NT2/D1 (cell line): ENCODE results near the gene MFSD6.

ENCODE experiments used
- DNase-seq: peaks from one replicate; pipeline ENCODE4 v3.0.0-alpha.2; 2011; ENCODE audit warnings: low read depth, low spot score
- H3K27me3 ChIP-seq: 2 replicates; pipeline ENCODE4 v1.6.0; 2011; ENCODE audit warnings: mild to moderate bottlenecking; ENCODE audit not compliant: insufficient read length, insufficient read depth
- H3K36me3 ChIP-seq: 2 replicates; pipeline ENCODE4 v1.6.1; 2011; ENCODE audit warnings: mild to moderate bottlenecking, low read length, mixed read lengths; ENCODE audit not compliant: insufficient read depth, insufficient read length
- H3K4me1 ChIP-seq: 2 replicates; pipeline ENCODE4 v1.5.1; 2011; ENCODE audit not compliant: insufficient read depth, insufficient read length
- H3K4me3 ChIP-seq: 2 replicates; pipeline ENCODE4 v1.5.1; 2011; ENCODE audit warnings: low read depth; ENCODE audit not compliant: insufficient read length
- H3K9ac ChIP-seq: 2 replicates; pipeline ENCODE4 v1.6.0; 2011; ENCODE audit warnings: low read depth; ENCODE audit not compliant: insufficient read length
- H3K9me3 ChIP-seq: 2 replicates; pipeline ENCODE4 v1.5.1; 2011; ENCODE audit warnings: mild to moderate bottlenecking, low read length; ENCODE audit not compliant: insufficient read depth
- SUZ12 ChIP-seq: IDR thresholded peaks from 2 replicates; pipeline ENCODE4 v1.6.1; 2011; ENCODE audit not compliant: insufficient read length, insufficient read depth; ENCODE audit errors: extremely low read depth
- YY1 ChIP-seq: IDR thresholded peaks from 2 replicates; pipeline ENCODE4 v1.6.1; 2011; ENCODE audit not compliant: insufficient read length, insufficient read depth
- ZNF274 ChIP-seq: IDR thresholded peaks from 2 replicates; pipeline ENCODE4 v1.6.1; 2011; ENCODE audit warnings: mild to moderate bottlenecking, low read depth, low read length

Gene MFSD6

GRCh38 chr2:190441564-190441963 is 33.4 kb downstream of the MFSD6 start:
- TF ChIP-seq SUZ12 (no peak), YY1 (no peak), ZNF274 (no peak)

DNA sequence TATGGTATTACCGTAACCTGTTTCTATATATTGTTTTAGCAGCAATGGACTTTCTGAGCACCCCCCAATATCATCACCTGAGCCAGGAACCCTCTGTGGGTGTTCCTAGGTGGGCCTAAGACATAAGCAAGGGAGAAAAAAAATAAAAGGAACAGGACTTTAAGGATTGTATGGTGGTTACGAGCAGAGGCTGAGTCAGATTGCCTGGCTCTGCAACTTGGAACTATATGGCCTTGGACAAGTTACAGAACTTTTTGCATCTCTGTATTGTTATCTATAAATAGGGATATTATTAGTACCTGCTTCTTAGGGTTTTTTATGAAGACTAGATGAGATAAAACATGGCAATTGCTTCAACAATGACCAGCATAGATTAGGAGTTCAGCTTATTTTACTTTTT is 34.9 kb downstream of the MFSD6 start:
- Histone ChIP-seq H3K4me3 (no peak overlapping the region), H3K9me3 (no peaks in the 10 kb centered on the region), H3K4me1 (no peaks in the 10 kb centered on the region), H3K27me3 (no peaks in the 10 kb centered on the region), H3K36me3 (no peaks in the 10 kb centered on the region), H3K9ac (no peak overlapping the region)
- no peak for DNase-seq
- TF ChIP-seq SUZ12 (no peak), ZNF274 (no peak), YY1 (no peak)

More at GRCh38 chr2:190441564-190441963, 33.4 kb downstream of the MFSD6 start:
- Histone ChIP-seq H3K9me3 (no peaks in the 10 kb centered on the region), H3K4me3 (no peak overlapping the region), H3K27me3 (no peaks in the 10 kb centered on the region), H3K4me1 (no peaks in the 10 kb centered on the region), H3K9ac (no peak overlapping the region), H3K36me3 (no peaks in the 10 kb centered on the region)
- DNase-seq = no peak

- H3K9ac ChIP-seq = no peak overlapping the region
- no peaks in the 10 kb centered on the region for H3K36me3 ChIP-seq
- no peak for TF ChIP-seq YY1
- TF ChIP-seq ZNF274 = no peak
- TF ChIP-seq SUZ12 = no peak
- DNase-seq = no peak
- no peaks in the 10 kb centered on the region for H3K9me3 ChIP-seq
- no peaks in the 10 kb centered on the region for H3K4me1 ChIP-seq
- H3K27me3 ChIP-seq = no peaks in the 10 kb centered on the region
- no peak overlapping the region for H3K4me3 ChIP-seq
Observed at GRCh38 chr2:190443778-190444481, 35.8 kb downstream of the MFSD6 start.

DNA sequence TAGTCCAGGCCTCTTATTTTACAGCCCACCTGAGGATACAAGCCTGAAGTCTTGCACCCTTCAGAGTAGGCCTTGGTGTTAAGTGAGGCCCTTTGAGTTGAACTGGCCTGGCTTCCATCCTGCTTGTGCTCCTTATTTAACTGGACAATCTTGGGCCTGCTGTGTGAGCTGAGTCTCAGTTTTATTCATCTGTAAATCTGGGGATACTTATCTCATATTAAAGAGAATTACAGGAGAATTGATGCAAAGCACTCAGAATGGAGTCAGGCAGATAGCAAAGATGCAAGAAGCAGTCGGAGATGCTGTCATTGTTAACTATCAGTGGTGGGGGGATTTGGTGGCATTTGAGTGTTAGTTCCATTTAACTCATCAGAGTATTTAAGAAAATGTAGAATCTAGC is 36.8 kb downstream of the MFSD6 start:
- Histone ChIP-seq H3K9me3 (no peaks in the 10 kb centered on the region), H3K27me3 (no peaks in the 10 kb centered on the region), H3K4me3 (no peak overlapping the region), H3K36me3 (no peaks in the 10 kb centered on the region), H3K9ac (no peak overlapping the region), H3K4me1 (no peaks in the 10 kb centered on the region)
- TF ChIP-seq ZNF274 (no peak), YY1 (no peak), SUZ12 (no peak)
- DNase-seq = no peak

GRCh38 chr2:190446193-190446592 is 38.0 kb downstream of the MFSD6 start:
- no peak overlapping the region for H3K9ac ChIP-seq
- no peak overlapping the region for H3K4me3 ChIP-seq
- no peaks in the 10 kb centered on the region for H3K4me1 ChIP-seq
- H3K36me3 ChIP-seq = no peaks in the 10 kb centered on the region
- H3K27me3 ChIP-seq = no peaks in the 10 kb centered on the region
- no peaks in the 10 kb centered on the region for H3K9me3 ChIP-seq
- TF ChIP-seq ZNF274 (no peak), YY1 (no peak), SUZ12 (no peak)
- DNase-seq = no peak

DNA sequence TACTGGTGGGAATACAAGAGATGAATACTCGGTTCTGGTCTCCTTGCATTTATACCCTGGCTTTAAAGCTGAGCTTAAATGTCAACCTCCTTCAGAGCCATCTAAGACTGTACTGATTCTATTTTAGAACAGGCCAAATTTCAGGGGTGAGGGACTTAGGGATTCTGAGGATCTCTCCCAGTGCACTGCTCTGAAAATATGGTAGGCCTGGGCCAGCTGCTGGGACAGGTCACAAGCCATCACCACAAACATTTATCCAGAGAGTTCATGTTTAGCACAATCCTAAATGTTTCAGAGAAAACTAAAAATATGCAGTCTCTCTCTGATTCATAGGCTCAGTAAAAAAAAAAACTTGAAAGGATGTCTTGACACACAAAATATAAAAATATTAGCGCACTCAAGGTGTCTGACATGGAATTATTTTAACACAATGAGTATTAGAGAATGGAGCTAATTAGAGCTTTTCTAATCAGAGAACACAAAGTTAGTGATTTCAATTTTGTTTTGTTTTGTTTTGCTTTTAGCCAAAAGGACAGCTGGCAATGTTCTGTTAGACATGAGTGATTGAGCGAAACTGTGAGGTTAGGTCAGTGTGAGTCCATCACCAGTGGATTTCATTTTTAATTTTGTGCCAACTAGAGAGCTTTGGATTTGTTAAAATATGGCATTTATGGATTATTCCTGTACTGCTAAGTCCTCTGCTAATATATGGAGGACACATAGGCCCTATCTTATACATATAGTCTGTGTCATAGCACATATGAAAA is 38.8 kb downstream of the MFSD6 start:
- TF ChIP-seq ZNF274 = no peak
- TF ChIP-seq YY1 = no peak
- TF ChIP-seq SUZ12 = no peak
- no peak overlapping the region for H3K4me3 ChIP-seq
- H3K9ac ChIP-seq = no peak overlapping the region
- no peak for DNase-seq
- H3K4me1 ChIP-seq = no peaks in the 10 kb centered on the region
- H3K27me3 ChIP-seq = no peaks in the 10 kb centered on the region
- no peaks in the 10 kb centered on the region for H3K36me3 ChIP-seq
- no peaks in the 10 kb centered on the region for H3K9me3 ChIP-seq

GRCh38 chr2:190447766-190448165 is 39.6 kb downstream of the MFSD6 start:
- no peak for TF ChIP-seq ZNF274
- TF ChIP-seq SUZ12 = no peak
- no peak for TF ChIP-seq YY1
- Histone ChIP-seq H3K36me3 (no peaks in the 10 kb centered on the region), H3K27me3 (no peaks in the 10 kb centered on the region), H3K4me3 (no peak overlapping the region), H3K9me3 (no peaks in the 10 kb centered on the region), H3K4me1 (no peaks in the 10 kb centered on the region), H3K9ac (no peak overlapping the region)
- no peak for DNase-seq
